ENCODE data around the gene DOK6. TPM values are rescaled to one million over a fixed set of nuclear protein-coding genes. Genes with fewer than 3 reads are reported as not detected.

DOK6 gene
- total RNA-seq, 1 experiment from 2014 or later: 11.2 TPM

GRCh38 chr18:69491576-69491975, 90.9 kb downstream of the DOK6 start:
- Histone ChIP-seq H3K9me3 (no peaks in the 10 kb centered on the region), H3K4me3 (no peak overlapping the region), H3K36me3 (no peaks in the 10 kb centered on the region), H3K27me3 (no peaks in the 10 kb centered on the region)
- no peak for DNase-seq

- no peaks in the 10 kb centered on the region for H3K27me3 ChIP-seq
- H3K9me3 ChIP-seq: no peaks in the 10 kb centered on the region
- H3K36me3 ChIP-seq: no peaks in the 10 kb centered on the region
- no peak for DNase-seq
- no peak overlapping the region for H3K4me3 ChIP-seq
Measured at GRCh38 chr18:69492861-69493260, 92.2 kb downstream of the DOK6 start.

- no peaks in the 10 kb centered on the region for H3K9me3 ChIP-seq
- H3K36me3 ChIP-seq: no peaks in the 10 kb centered on the region
- no peak overlapping the region for H3K4me3 ChIP-seq
- H3K27me3 ChIP-seq: no peaks in the 10 kb centered on the region
- DNase-seq: no peak
Measured at GRCh38 chr18:69494841-69495240, 94.2 kb downstream of the DOK6 start.

GRCh38 chr18:69495338-69495737, 94.7 kb downstream of the DOK6 start:
- no peaks in the 10 kb centered on the region for H3K27me3 ChIP-seq
- H3K36me3 ChIP-seq: no peaks in the 10 kb centered on the region
- H3K4me3 ChIP-seq: no peak overlapping the region
- no peak for DNase-seq
- H3K9me3 ChIP-seq: no peaks in the 10 kb centered on the region

- DNase-seq: no peak
- no peaks in the 10 kb centered on the region for H3K36me3 ChIP-seq
- no peaks in the 10 kb centered on the region for H3K27me3 ChIP-seq
- H3K4me3 ChIP-seq: no peak overlapping the region
- no peaks in the 10 kb centered on the region for H3K9me3 ChIP-seq
Measured at GRCh38 chr18:69495841-69496533, 95.3 kb downstream of the DOK6 start.

GRCh38 chr18:69518989-69519388, 118.3 kb downstream of the DOK6 start:
- Histone ChIP-seq H3K36me3 (no peaks in the 10 kb centered on the region), H3K9me3 (no peaks in the 10 kb centered on the region), H3K27me3 (no peaks in the 10 kb centered on the region), H3K4me3 (no peak overlapping the region)
- DNase-seq: no peak

GRCh38 chr18:69523582-69523981, 122.9 kb downstream of the DOK6 start:
- H3K9me3 ChIP-seq: no peaks in the 10 kb centered on the region
- DNase-seq: no peak
- H3K36me3 ChIP-seq: no peaks in the 10 kb centered on the region
- no peaks in the 10 kb centered on the region for H3K27me3 ChIP-seq
- H3K4me3 ChIP-seq: no peak overlapping the region

- no peaks in the 10 kb centered on the region for H3K27me3 ChIP-seq
- no peak overlapping the region for H3K4me3 ChIP-seq
- no peaks in the 10 kb centered on the region for H3K9me3 ChIP-seq
- no peak for DNase-seq
- H3K36me3 ChIP-seq: no peaks in the 10 kb centered on the region
Measured at GRCh38 chr18:69528435-69528834, 127.7 kb downstream of the DOK6 start.

GRCh38 chr18:69529151-69529550, 128.5 kb downstream of the DOK6 start:
- no peak overlapping the region for H3K4me3 ChIP-seq
- H3K36me3 ChIP-seq: no peaks in the 10 kb centered on the region
- H3K9me3 ChIP-seq: no peaks in the 10 kb centered on the region
- H3K27me3 ChIP-seq: no peaks in the 10 kb centered on the region
- DNase-seq: no peak

GRCh38 chr18:69531973-69532372, 131.3 kb downstream of the DOK6 start:
- Histone ChIP-seq H3K27me3 (no peaks in the 10 kb centered on the region), H3K4me3 (no peak overlapping the region), H3K9me3 (no peaks in the 10 kb centered on the region), H3K36me3 (no peaks in the 10 kb centered on the region)
- no peak for DNase-seq

GRCh38 chr18:69537183-69537582, 136.5 kb downstream of the DOK6 start:
- H3K4me3 ChIP-seq: no peak overlapping the region
- no peaks in the 10 kb centered on the region for H3K9me3 ChIP-seq
- DNase-seq: no peak
- H3K27me3 ChIP-seq: no peaks in the 10 kb centered on the region
- H3K36me3 ChIP-seq: no peaks in the 10 kb centered on the region

- Histone ChIP-seq H3K36me3 (no peaks in the 10 kb centered on the region), H3K4me3 (no peak overlapping the region), H3K27me3 (no peaks in the 10 kb centered on the region), H3K9me3 (no peaks in the 10 kb centered on the region)
- no peak for DNase-seq
Measured at GRCh38 chr18:69538849-69539248, 138.2 kb downstream of the DOK6 start.

GRCh38 chr18:69539404-69539803, 138.7 kb downstream of the DOK6 start:
- Histone ChIP-seq H3K9me3 (no peaks in the 10 kb centered on the region), H3K36me3 (no peaks in the 10 kb centered on the region), H3K4me3 (no peak overlapping the region), H3K27me3 (no peaks in the 10 kb centered on the region)
- no peak for DNase-seq

GRCh38 chr18:69556228-69556627, 155.5 kb downstream of the DOK6 start:
- Histone ChIP-seq H3K27me3 (no peaks in the 10 kb centered on the region), H3K9me3 (no peaks in the 10 kb centered on the region), H3K4me3 (no peak overlapping the region), H3K36me3 (no peaks in the 10 kb centered on the region)
- no peak for DNase-seq

- H3K36me3 ChIP-seq: no peaks in the 10 kb centered on the region
- DNase-seq: no peak
- H3K27me3 ChIP-seq: no peaks in the 10 kb centered on the region
- H3K4me3 ChIP-seq: no peak overlapping the region
- no peaks in the 10 kb centered on the region for H3K9me3 ChIP-seq
Measured at GRCh38 chr18:69557282-69557681, 156.6 kb downstream of the DOK6 start.

GRCh38 chr18:69558052-69558451, 157.4 kb downstream of the DOK6 start:
- Histone ChIP-seq H3K4me3 (no peak overlapping the region), H3K36me3 (no peaks in the 10 kb centered on the region)

GRCh38 chr18:69559604-69560003, 158.9 kb downstream of the DOK6 start:
- no peak for DNase-seq
- no peak overlapping the region for H3K4me3 ChIP-seq
- H3K27me3 ChIP-seq: no peaks in the 10 kb centered on the region
- no peaks in the 10 kb centered on the region for H3K9me3 ChIP-seq
- H3K36me3 ChIP-seq: no peaks in the 10 kb centered on the region

More at GRCh38 chr18:69558052-69558451, 157.4 kb downstream of the DOK6 start:
- Histone ChIP-seq H3K27me3 (no peaks in the 10 kb centered on the region), H3K9me3 (no peaks in the 10 kb centered on the region)
- DNase-seq: no peak

GRCh38 chr18:69564602-69565001, 163.9 kb downstream of the DOK6 start:
- Histone ChIP-seq H3K36me3 (no peaks in the 10 kb centered on the region), H3K9me3 (no peaks in the 10 kb centered on the region), H3K4me3 (no peak overlapping the region), H3K27me3 (no peaks in the 10 kb centered on the region)
- no peak for DNase-seq
